ENCODE data around the gene PGM5.
"Not testable (repeated sequence)": the region's sequence is repeated elsewhere in the genome, so short reads cannot be mapped to it uniquely, and the experiment has no call there.

The PGM5 gene

DNA sequence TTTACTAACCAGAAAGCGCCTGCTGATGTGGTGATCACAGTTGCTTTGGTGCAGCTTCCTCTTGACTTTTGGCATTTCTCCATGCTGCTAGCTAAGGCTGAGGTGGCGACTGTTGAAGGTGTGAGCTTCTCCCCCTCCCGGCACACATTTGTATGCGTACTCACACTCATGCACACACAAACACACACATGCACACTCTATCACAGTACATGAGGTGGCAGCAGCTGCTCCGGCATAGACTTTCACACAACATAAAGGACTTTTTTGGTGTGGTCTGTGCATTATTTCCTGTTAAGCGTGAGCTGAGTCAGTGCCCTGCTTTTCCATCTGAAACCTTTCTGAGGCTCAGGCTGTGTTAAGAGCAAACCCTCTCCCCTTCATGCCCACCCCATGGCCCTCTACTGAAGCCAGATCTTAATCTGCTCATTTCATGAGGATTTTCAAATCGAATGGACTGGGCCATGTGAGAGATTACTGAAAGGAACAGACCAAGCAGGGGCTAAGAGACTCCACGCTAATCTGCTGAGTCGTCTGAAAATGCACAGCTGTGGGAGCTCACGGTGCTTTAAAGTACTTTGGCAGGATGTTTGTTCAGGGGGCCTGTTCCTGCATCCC, 10.6 kb downstream of the PGM5 start:
- H3K4me3 ChIP-seq (ENCODE audit: low read depth, low read length): not testable (repeated sequence)
- peak; percentile 4 for DNase-seq (ENCODE audit: low read depth)

DNA sequence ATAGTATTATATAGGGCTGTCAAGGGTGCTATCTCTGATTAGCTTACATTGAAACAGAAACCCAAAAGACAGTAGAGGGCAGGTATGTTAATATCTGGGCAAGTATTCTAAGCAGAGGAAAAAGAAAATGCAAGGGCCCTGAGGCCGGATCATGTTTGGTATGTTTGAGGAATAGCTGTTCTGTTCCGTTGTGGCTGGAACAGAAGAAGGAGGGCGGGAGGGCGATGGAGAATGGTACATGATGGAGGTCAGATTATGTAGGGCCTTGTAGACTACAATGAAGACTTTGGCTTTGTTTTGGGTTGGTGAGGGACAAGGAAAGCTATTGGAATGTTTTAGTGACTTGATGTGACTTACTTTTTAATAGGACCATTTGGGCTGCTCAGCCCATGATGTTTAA, 19.4 kb downstream of the PGM5 start:
- DNase-seq (ENCODE audit: low read depth); H3K4me3 ChIP-seq (ENCODE audit: low read depth, low read length): not testable (repeated sequence)

DNA sequence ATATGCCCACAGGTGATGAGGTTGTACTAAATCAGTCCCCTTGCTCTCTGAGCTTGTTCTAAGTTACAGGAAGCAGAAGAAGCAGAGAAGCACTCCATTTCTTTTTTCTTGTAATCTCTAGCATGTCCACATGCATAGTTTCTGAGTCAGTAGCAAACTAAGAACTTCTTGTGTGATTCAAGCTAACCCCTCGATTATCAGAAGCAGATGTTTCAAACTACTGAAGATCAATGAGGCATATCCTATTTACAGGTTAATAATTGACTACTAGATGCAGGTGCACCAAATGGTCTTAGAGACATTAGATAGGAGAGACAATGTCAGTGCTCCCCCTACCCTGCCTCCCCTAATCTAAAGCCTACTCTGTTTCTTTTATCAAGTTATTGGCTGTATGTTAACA, 21.3 kb downstream of the PGM5 start:
- H3K4me3 ChIP-seq (ENCODE audit: low read depth, low read length); DNase-seq (ENCODE audit: low read depth): not testable (repeated sequence)

DNA sequence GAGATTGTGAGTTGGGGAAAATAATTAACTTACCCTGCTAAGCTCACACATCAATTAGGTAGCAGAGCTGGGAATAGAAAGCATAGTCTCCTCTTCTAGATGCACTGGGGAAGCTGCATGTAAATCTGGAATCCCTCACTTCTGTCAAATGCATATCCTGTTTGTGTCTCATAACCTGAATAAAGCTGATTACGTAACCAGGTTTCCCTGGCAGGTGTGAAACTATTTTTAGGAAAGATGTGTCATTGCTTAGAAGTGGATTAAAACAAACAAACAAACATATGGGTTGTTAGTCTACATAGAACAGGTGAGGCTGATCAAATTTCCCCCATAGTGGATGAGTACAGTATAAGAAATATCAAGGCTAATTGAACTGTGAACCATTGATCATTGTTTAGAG, 27.5 kb downstream of the PGM5 start:
- H3K4me3 ChIP-seq (ENCODE audit: low read depth, low read length); DNase-seq (ENCODE audit: low read depth): not testable (repeated sequence)

DNA sequence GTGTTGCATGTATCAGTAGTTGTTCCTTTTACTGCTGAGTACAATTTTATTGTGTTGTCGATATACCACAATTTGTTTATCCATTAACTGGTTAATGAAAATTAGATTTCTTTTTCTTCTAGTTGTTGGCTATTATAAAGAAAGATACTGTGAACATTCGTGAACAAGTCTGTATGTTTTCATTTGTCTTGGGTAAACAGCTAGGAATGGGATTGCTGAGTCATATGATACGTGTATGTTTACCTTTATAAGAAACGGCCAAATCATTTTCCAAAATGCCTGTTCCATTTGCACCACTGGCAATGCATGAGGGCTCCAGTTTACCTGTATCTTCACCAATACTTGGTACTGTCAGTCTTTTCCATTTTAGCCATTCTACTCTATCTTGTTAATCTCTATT, 33.1 kb downstream of the PGM5 start:
- not testable (repeated sequence) for H3K4me3 ChIP-seq (ENCODE audit: low read depth, low read length); DNase-seq (ENCODE audit: low read depth)

DNA sequence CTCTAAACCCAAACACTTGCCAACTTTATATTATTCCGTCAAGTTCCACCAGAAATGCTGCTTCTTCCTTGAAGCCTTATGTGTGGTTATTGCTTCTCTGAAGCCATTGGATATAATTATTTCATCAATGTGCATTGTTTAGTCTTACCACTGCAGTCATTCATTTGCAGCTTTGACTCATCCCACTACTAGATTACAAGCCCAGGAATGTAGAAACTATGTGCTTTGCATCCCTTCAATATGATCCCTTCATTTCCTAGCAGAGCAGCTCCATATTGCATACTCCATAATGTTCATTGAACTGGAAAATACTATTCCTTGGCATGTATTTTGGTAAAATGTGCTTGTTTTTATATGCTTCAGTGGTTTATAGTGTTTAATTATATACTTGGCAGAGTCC, 34.3 kb downstream of the PGM5 start:
- not testable (repeated sequence) for H3K4me3 ChIP-seq (ENCODE audit: low read depth, low read length); DNase-seq (ENCODE audit: low read depth)

DNA sequence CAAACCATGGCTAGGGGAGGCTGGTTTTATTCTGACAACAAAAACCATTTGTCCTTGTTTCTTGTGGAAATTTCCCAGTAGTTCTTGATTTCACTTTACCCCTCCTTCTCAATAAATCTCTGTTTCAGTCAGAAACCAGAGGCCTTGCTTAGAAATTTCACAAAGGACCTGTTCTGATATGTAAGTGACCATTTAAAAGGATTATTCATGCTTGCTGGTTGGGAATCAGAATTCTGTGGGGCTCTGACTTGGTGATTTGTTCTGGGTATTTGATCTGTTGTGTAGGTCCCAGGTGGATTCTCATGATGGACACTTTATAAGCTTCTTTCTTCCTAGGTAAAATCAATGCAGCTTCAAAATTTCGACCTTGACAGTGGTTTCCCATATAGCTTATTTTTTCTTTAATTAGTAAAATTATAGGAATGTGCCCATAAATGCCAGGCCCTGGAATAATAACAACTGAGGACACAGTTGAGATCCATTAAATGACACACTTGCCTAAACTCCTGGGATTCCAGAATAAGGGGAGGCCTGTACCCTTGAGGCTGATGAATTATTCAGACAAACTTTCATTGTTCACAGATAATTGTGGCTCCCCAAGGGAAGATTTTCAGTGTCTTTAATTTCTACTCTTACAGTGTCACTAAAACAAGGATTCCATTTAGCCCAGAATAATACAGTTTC, 40.1 kb downstream of the PGM5 start:
- not testable (repeated sequence) for H3K4me3 ChIP-seq (ENCODE audit: low read depth, low read length); DNase-seq (ENCODE audit: low read depth)

DNA sequence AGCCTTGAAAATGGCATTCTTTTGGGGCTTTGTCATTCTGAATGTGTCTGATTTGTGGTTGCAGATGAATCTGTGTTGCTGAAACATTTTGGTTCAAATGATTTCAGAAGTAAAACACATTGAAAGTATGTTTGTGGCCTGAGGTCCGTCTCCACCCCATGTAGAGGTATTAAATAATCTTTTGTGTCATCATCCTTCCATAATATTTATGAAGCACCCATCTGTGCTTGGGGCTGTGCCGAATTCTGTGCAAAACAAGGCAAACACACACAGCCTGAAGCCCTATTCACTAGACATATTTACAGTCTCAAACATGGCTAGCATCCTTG, 40.6 kb downstream of the PGM5 start:
- DNase-seq (ENCODE audit: low read depth): not testable (repeated sequence)

DNA sequence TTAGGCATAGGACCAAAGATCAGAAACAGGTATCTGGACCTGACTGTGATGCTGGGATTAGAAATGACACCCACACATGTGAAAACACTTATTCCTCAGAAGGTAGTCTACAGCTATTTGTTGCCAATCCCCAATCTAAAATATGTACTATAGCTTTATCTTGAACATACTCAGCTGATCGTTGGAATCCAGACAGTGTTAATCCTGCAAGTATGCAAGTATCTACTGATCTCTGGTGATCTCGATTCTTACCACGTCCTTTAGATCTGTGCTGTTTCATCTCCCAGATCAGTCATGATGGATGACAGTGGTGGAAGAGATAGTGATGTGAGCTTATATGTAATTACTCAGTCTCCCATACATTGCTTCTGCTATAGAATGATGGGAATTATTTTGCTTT, 41.4 kb downstream of the PGM5 start:
- H3K4me3 ChIP-seq (ENCODE audit: low read depth, low read length); DNase-seq (ENCODE audit: low read depth): not testable (repeated sequence)

More for the DNA sequence above, 40.6 kb downstream of the PGM5 start:
- H3K4me3 ChIP-seq (ENCODE audit: low read depth, low read length): not testable (repeated sequence)

DNA sequence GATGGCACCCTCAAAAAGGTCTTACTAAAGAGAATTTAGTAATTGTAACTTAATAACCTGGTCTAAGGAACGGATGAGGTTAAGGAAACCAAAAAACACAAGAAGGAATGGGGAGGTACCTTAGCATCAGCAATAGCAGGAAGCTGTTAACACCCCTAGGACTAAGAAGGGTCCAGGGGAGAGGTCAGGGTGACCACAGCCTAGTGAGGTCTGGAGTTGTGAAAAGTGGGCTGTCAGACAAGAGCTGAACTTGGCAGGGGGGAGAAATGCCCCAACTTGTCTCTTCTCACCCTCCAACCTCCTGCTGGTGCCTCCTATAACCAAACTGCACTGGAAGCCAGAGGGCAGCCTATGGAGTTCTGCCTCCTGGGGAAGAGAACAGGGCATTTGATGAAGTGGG, 41.9 kb downstream of the PGM5 start:
- not testable (repeated sequence) for DNase-seq (ENCODE audit: low read depth); H3K4me3 ChIP-seq (ENCODE audit: low read depth, low read length)

DNA sequence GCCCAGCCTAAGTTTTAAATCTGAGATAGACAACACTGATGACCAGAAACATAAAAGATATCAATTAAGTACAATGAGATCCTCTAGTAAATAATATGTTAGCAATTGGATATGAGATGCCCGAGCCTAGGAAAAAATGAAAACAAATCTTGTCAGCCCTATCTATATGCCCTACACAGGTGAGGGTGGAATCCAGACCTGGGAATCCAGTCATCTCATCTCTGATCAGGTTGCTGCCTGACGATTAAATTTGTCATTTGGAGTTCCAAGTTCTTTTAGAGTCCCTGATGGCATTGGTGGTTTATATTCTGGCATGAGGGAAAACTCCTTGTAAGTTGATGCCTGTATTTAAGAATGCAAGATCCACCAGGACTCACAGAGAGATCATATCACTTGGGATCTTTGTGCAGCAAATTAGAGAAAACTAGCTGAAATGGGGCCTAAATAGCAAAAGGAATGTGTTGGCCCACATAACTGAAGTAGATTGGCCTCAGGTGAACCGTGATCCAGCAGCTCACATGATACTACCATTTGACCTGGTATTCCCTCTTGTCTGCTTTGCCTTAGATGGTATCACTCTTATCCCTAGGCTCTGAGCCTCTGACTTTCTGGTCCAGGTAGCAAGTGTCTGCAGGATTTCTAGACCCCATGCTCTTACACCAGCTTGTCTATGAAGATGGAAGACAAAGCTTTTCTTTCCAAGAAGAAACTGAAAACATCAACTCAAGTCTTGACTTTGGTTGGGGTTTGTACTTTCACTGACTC, 48.2 kb downstream of the PGM5 start:
- not testable (repeated sequence) for H3K4me3 ChIP-seq (ENCODE audit: low read depth, low read length); DNase-seq (ENCODE audit: low read depth)

DNA sequence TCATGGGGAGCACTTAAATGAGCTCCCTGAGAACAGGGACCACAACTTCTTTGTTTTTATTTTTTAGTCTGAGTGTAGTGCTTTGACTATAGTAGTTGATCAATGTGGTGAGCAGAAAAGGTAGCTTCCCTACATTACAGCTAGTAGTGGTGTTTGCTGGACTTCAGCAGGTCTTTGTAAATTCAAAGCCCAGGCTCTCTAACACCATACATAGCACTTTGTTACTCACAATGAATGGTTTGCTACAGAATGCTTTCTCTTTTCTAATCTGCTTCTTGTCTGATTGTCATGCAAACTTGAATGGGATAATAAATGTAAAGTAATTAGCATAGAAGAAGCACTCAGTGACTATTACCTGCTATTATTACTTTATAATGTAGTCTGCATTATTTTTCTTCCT, 55.5 kb downstream of the PGM5 start:
- not testable (repeated sequence) for DNase-seq (ENCODE audit: low read depth); H3K4me3 ChIP-seq (ENCODE audit: low read depth, low read length)

DNA sequence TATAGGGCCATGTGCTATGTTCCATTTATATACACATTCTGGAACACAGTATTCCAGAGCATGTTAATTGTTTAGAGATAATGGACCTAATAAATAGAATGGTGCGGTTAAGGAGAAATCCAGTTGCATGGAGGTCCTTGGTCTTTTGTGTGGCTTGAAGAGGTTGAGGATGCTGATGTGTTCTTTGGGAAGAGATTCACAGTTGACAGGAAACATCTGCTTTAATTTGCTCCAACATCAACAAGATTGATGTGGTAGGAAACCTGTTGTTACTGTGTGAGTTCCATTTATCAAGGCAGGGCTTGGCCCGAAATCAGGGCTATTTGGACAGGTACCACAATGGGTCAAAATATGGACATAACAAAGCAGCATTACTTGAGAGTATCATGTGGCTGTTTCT, 56.3 kb downstream of the PGM5 start:
- not testable (repeated sequence) for DNase-seq (ENCODE audit: low read depth); H3K4me3 ChIP-seq (ENCODE audit: low read depth, low read length)

DNA sequence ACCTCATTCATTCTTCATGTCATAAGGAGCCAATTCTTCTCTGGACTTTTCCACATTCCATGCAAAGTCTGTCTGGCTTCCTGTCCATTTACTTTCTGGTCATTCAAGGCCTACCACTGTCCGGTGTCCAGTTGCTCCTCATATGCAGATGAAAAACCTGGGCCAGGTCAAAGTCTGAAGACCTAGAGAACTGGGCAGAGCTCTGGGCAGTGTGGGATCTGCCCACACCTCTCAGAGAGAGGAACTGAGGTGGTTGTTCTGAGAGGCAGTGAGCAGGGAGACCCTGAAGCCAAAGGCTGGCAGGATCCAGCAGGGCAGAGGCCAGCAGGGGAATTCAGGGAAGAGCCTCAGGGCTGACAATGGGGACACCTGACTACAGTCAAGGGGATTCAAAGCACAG, 58.7 kb downstream of the PGM5 start:
- DNase-seq (ENCODE audit: low read depth); H3K4me3 ChIP-seq (ENCODE audit: low read depth, low read length): not testable (repeated sequence)

DNA sequence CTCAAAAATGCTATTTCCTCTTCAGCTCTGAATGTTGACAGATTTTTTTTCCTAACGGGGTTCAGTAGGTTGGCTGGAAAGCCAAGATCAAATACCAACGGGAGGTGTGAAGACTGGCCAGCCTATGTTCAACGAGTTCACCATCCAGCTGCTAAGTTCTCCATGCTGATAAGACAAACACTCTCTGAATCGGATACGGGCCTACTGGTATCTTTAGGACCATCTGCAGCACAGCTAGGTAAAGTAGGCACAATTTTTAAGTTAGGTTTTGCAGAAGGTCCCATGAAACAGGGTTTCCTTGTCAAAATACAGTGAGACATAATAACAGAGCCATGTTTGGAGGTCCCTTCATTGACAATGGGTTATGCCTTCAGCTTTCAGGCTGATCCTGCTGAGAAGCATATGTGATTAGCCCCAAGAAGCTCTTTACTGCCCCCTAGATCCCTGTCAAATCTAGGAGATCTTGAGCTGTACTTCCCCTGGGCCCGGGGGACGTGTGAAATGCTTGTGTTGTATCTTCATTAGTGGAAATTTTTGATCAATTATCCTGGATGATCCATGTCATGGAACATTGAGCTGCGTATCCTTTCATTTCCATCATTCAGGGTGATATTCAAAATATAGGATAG, 60.6 kb downstream of the PGM5 start:
- no peak overlapping the region for H3K4me3 ChIP-seq (ENCODE audit: low read depth, low read length)
- no peak for TF ChIP-seq MYC (IDR thresholded peaks at IDR 0.05; ENCODE audit: low read depth, low read length)
- TF ChIP-seq, protein P1, sequence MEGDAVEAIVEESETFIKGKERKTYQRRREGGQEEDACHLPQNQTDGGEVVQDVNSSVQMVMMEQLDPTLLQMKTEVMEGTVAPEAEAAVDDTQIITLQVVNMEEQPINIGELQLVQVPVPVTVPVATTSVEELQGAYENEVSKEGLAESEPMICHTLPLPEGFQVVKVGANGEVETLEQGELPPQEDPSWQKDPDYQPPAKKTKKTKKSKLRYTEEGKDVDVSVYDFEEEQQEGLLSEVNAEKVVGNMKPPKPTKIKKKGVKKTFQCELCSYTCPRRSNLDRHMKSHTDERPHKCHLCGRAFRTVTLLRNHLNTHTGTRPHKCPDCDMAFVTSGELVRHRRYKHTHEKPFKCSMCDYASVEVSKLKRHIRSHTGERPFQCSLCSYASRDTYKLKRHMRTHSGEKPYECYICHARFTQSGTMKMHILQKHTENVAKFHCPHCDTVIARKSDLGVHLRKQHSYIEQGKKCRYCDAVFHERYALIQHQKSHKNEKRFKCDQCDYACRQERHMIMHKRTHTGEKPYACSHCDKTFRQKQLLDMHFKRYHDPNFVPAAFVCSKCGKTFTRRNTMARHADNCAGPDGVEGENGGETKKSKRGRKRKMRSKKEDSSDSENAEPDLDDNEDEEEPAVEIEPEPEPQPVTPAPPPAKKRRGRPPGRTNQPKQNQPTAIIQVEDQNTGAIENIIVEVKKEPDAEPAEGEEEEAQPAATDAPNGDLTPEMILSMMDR (IDR thresholded peaks at IDR 0.05; ENCODE audit: low read depth, low read length): peak; percentile 39
- DNase-seq (ENCODE audit: low read depth): peak; percentile 38
